ENCODE measurements around the gene SRPRA. TPM values are rescaled to one million over a fixed set of nuclear protein-coding genes. Genes with fewer than 3 reads are reported as not detected.
A peak's percentile ranks its signal among the peaks of the same experiment; 100 is the strongest.

The SRPRA gene
- total RNA-seq, 1 experiment from 2014 or later: 64.3 TPM

DNA sequence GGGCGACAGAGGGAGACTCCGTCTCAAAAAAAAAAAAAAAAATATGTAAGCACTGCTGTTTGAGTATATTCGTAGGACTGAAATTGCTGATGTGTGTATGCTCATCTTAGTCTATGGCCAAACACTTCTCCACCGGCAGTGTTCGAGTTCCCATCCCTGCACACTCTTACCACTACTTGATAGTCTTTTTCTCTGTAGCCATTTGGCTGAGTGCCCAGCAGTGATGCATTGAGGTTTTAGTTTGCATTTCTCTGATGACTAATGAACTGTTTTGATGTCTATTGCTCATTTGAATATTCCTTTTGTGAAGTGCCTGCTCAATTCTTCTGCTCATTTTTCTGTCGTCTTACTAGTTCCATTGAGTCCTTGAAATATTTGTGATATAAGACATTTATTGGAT, 16.1 kb upstream of the SRPRA start:
- no peaks in the 10 kb centered on the region for H3K79me1 ChIP-seq (ENCODE audit: insufficient read depth, low read depth, low read length, poor library complexity, severe bottlenecking)
- H4K8ac ChIP-seq (replicated peaks; ENCODE audit: insufficient read length, low read depth, low read length): no peak overlapping the region
- no peaks in the 10 kb centered on the region for H3K9me3 ChIP-seq (ENCODE audit: control insufficient read depth, low read depth, low read length)
- no peak for DNase-seq
- H2AK5ac ChIP-seq (ENCODE audit: insufficient read length, low read length): no peak overlapping the region
- Mint-ChIP-seq H3K4me3 (peak overlapping the region in 1 of 2 experiments; percentile 21; a peak in 1 of 5 replicates), H3K9me3 (no peaks in the 10 kb centered on the region; a peak in 1 of 5 replicates), H3K27ac (no peak overlapping the region), H3K4me1 (peaks cover 14 to 16% of the 10 kb centered on the region in 2 experiments), H3K36me3 (ENCODE audit: insufficient read depth in 1 of 3, low read depth in 3 of 3) (peaks cover 0 to 3% (median 0%) of the 10 kb centered on the region in 3 experiments; a peak in 3 of 7 replicates), H3K27me3 (ENCODE audit: low read depth) (peaks cover 14% of the 10 kb centered on the region)
- no peak overlapping the region for H3K27ac ChIP-seq (ENCODE audit: insufficient read length, low read depth, low read length)
- no peak overlapping the region for H3K23ac ChIP-seq (ENCODE audit: insufficient read length, low read depth, low read length)
- H3K14ac ChIP-seq (ENCODE audit: insufficient read depth, low read length): no peak overlapping the region
- TF ChIP-seq, protein P1, sequence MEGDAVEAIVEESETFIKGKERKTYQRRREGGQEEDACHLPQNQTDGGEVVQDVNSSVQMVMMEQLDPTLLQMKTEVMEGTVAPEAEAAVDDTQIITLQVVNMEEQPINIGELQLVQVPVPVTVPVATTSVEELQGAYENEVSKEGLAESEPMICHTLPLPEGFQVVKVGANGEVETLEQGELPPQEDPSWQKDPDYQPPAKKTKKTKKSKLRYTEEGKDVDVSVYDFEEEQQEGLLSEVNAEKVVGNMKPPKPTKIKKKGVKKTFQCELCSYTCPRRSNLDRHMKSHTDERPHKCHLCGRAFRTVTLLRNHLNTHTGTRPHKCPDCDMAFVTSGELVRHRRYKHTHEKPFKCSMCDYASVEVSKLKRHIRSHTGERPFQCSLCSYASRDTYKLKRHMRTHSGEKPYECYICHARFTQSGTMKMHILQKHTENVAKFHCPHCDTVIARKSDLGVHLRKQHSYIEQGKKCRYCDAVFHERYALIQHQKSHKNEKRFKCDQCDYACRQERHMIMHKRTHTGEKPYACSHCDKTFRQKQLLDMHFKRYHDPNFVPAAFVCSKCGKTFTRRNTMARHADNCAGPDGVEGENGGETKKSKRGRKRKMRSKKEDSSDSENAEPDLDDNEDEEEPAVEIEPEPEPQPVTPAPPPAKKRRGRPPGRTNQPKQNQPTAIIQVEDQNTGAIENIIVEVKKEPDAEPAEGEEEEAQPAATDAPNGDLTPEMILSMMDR (conservative IDR thresholded peaks at IDR 0.05): no peak
- H2AFZ ChIP-seq (ENCODE audit: low read length): no peak overlapping the region
- H3K4me2 ChIP-seq (ENCODE audit: insufficient read depth, insufficient read length, low read length): no peak overlapping the region
- H2BK20ac ChIP-seq (ENCODE audit: low read depth, low read length, poor library complexity, severe bottlenecking): no peak overlapping the region
- H3K18ac ChIP-seq (ENCODE audit: insufficient read length, low read depth, low read length): no peak overlapping the region
- no peak overlapping the region for H2BK5ac ChIP-seq (ENCODE audit: insufficient read length, low read length)
- no peak overlapping the region for H2BK12ac ChIP-seq (ENCODE audit: insufficient read length, low read depth, low read length)
- H2BK15ac ChIP-seq (ENCODE audit: low read depth, low read length): no peak overlapping the region
- no peaks in the 10 kb centered on the region for H3K79me2 ChIP-seq (ENCODE audit: insufficient read depth, low read length)
- no peak overlapping the region for H4K5ac ChIP-seq (ENCODE audit: insufficient read length, low read depth, low read length)
- H3K23me2 ChIP-seq (ENCODE audit: insufficient read length, low read depth, low read length, poor library complexity, severe bottlenecking): peaks cover 13% of the 10 kb centered on the region
- H2BK120ac ChIP-seq (ENCODE audit: low read depth, low read length, poor library complexity, severe bottlenecking): no peak overlapping the region
- no peak overlapping the region for H3K9ac ChIP-seq (ENCODE audit: extremely low read depth, insufficient read length, low read length)
- no CpG with 5 or more reads among the region's 6 CpGs for WGBS (ENCODE audit: extremely low coverage, insufficient read length, low lambda C conversion rate)
- no peaks in the 10 kb centered on the region for H4K20me1 ChIP-seq (ENCODE audit: control insufficient read depth, insufficient read depth, insufficient read length)
- H3T11ph ChIP-seq (ENCODE audit: low read length): no peak overlapping the region
- H3K56ac ChIP-seq (ENCODE audit: insufficient read length, low read depth, low read length): no peak overlapping the region
- H3K4ac ChIP-seq (ENCODE audit: low read depth, low read length): no peak overlapping the region
- peaks cover 4% of the 10 kb centered on the region; the same call in 1 of the 2 replicates for H3K4me1 ChIP-seq (ENCODE audit: insufficient read depth, low read length)
- peaks cover 2% of the 10 kb centered on the region; the same call in 1 of the 2 replicates for H3K27me3 ChIP-seq (ENCODE audit: insufficient read depth, low read length)
- H4K91ac ChIP-seq (ENCODE audit: insufficient read length, low read depth, low read length): no peak overlapping the region
